ENCODE data around the gene NRAP. TPM values are rescaled to one million over a fixed set of nuclear protein-coding genes. Genes with fewer than 3 reads are reported as not detected.
A peak's percentile ranks its signal among the peaks of the same experiment; 100 is the strongest.

NRAP gene
- total RNA-seq, 1 donor from 2014 or later, result 0.06 TPM

- Histone ChIP-seq H3K9me3 (no peaks in the 10 kb centered on the region), H3K27me3 (no peaks in the 10 kb centered on the region), H3K4me3 (no peak within 1 kb of the TSS), H3K27ac (no peak within 1 kb of the TSS), H3K4me1 (peaks cover 10% of the 10 kb centered on the region), H3K36me3 (no peaks in the 10 kb centered on the region)
- no peak for DNase-seq
- intact Hi-C loops (cut with DNase I), result no loop called here
- TF ChIP-seq, protein P1, sequence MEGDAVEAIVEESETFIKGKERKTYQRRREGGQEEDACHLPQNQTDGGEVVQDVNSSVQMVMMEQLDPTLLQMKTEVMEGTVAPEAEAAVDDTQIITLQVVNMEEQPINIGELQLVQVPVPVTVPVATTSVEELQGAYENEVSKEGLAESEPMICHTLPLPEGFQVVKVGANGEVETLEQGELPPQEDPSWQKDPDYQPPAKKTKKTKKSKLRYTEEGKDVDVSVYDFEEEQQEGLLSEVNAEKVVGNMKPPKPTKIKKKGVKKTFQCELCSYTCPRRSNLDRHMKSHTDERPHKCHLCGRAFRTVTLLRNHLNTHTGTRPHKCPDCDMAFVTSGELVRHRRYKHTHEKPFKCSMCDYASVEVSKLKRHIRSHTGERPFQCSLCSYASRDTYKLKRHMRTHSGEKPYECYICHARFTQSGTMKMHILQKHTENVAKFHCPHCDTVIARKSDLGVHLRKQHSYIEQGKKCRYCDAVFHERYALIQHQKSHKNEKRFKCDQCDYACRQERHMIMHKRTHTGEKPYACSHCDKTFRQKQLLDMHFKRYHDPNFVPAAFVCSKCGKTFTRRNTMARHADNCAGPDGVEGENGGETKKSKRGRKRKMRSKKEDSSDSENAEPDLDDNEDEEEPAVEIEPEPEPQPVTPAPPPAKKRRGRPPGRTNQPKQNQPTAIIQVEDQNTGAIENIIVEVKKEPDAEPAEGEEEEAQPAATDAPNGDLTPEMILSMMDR (IDR thresholded peaks at IDR 0.05), result no peak
- ATAC-seq, result peak; percentile 25
Observed at GRCh38 chr10:113552701-113553100, 111.1 kb downstream of the NRAP start, which contains the start of gene HABP2. Gene HABP2, plus strand, starts transcription at chr10:113553053. Its CDS starts 69 bp downstream, at chr10:113553122.

DNA sequence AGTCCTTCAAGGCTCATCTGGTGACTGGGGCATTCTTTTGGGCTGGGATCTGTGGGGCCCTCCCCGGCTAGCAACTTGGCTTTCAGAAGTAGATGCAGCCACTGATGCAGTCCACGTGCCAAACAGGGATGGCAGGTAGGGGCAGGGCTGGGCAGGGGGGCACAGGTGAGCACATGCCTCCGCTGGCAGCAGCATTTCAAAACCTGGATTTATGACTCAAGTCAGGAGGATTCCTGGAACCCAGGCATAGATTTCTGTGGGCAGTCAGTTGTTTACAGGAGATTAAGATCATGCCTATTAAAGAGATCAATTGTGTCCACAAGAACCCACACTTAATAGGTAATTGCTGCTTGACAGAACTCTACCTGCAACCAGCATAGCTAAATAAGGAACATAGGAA lies 111.8 kb downstream of the NRAP start:
- ATAC-seq, result peak; percentile 45
- peaks cover 4% of the 10 kb centered on the region for H3K4me1 ChIP-seq

DNA sequence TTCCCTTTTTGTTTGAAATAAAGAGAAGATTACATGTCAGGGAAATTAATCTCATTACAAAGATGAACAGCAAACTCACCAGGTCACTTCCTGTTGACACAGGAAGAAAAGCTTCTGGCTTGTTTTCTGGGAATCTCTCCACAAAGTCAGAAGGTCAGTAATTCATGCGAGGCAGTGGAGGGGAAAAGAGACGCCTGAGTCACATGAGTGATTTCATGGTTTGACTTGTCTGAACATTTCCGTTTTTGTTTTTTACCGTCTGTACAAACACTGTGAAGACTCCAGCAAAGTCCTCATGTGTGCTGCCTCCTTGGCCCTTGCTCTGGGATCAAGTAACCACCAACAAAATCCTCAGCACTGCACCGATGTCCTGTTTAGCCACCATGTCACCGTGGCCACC lies 113.5 kb downstream of the NRAP start:
- DNase-seq, result no peak

More for the DNA sequence above, 111.8 kb downstream of the NRAP start:
- H3K4me3 ChIP-seq, result no peak overlapping the region
- no peak overlapping the region for H3K27ac ChIP-seq
- intact Hi-C loops (cut with DNase I), result no loop called here
- no peaks in the 10 kb centered on the region for H3K36me3 ChIP-seq
- H3K27me3 ChIP-seq, result no peaks in the 10 kb centered on the region
- DNase-seq, result no peak
- TF ChIP-seq, protein P1 (IDR thresholded peaks at IDR 0.05), result no peak
- no peaks in the 10 kb centered on the region for H3K9me3 ChIP-seq

DNA sequence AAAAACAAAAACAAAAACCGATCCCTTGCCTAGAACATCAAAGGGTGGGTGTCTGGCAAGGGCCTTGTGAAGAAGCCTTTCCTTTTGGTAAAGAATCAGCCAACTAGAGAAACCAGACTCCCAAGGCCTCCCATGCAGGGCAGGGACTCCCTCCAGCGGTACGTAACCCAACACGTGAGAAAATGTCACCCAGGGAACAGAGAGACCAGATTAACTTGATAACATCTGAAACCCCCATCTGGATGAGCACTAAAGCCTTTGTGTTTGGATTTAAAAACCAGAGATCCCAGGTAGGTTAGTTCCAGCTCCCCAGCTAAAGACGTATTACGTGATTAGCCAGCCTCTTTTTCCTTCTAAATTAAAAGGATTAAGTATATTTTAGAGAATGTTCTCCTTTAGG lies 114.0 kb downstream of the NRAP start:
- no peaks in the 10 kb centered on the region for H3K36me3 ChIP-seq
- DNase-seq, result no peak
- H3K27me3 ChIP-seq, result no peaks in the 10 kb centered on the region
- intact Hi-C loops (cut with DNase I), result no loop called here
- no peaks in the 10 kb centered on the region for H3K4me1 ChIP-seq
- ATAC-seq, result no peak
- H3K27ac ChIP-seq, result no peak overlapping the region
- TF ChIP-seq, protein P1 (IDR thresholded peaks at IDR 0.05), result no peak
- no peaks in the 10 kb centered on the region for H3K9me3 ChIP-seq
- H3K4me3 ChIP-seq, result no peak overlapping the region

More for the DNA sequence above, 113.5 kb downstream of the NRAP start:
- no peak for ATAC-seq
- Histone ChIP-seq H3K27me3 (no peaks in the 10 kb centered on the region), H3K36me3 (no peaks in the 10 kb centered on the region), H3K4me1 (no peaks in the 10 kb centered on the region), H3K4me3 (no peak overlapping the region), H3K27ac (no peak overlapping the region), H3K9me3 (no peaks in the 10 kb centered on the region)
- intact Hi-C loops (cut with DNase I), result no loop called here
- TF ChIP-seq, protein P1 (IDR thresholded peaks at IDR 0.05), result no peak

- no peaks in the 10 kb centered on the region for H3K4me1 ChIP-seq
- TF ChIP-seq, protein P1 (IDR thresholded peaks at IDR 0.05), result no peak
- H3K27ac ChIP-seq, result no peak overlapping the region
- intact Hi-C loops (cut with DNase I), result no loop called here
- H3K4me3 ChIP-seq, result no peak overlapping the region
- ATAC-seq, result no peak
- no peaks in the 10 kb centered on the region for H3K9me3 ChIP-seq
- no peaks in the 10 kb centered on the region for H3K27me3 ChIP-seq
- no peaks in the 10 kb centered on the region for H3K36me3 ChIP-seq
- DNase-seq, result no peak
Observed at GRCh38 chr10:113547426-113547825, 116.4 kb downstream of the NRAP start.

- no peaks in the 10 kb centered on the region for H3K4me1 ChIP-seq
- H3K4me3 ChIP-seq, result no peak overlapping the region
- H3K27me3 ChIP-seq, result no peaks in the 10 kb centered on the region
- no peaks in the 10 kb centered on the region for H3K36me3 ChIP-seq
- H3K27ac ChIP-seq, result no peak overlapping the region
- DNase-seq, result no peak
- no peak for ATAC-seq
- no peaks in the 10 kb centered on the region for H3K9me3 ChIP-seq
- intact Hi-C loops (cut with DNase I), result no loop called here
- TF ChIP-seq, protein P1 (IDR thresholded peaks at IDR 0.05), result no peak
Observed at GRCh38 chr10:113544392-113544791, 119.4 kb downstream of the NRAP start.

Measured in upper lobe of right lung (tissue), 1 donor.